ENCODE data around the gene CHL1.
"Not testable (repeated sequence)": the region's sequence is repeated elsewhere in the genome, so short reads cannot be mapped to it uniquely, and the experiment has no call there.

CHL1 gene

DNA sequence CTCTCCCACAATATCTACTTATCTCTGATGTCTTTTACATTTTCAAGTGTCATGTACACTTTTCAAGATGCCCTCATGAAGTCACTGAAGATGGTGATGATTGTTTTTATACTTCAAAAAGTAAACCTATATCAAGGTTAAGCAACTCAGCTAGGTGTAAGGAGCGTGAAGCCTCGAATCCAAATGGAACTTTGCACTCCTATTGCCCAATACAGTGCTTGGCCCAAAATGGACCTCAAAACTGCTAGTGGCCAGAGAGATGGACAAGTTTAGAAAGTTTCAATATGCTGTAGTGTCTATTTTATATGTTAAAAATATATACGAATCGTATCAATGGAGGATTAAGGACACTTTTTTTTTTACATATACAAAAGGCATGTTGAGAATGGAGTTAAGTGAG, 167.7 kb downstream of the CHL1 start:
- TF ChIP-seq EZH2 (optimal IDR thresholded peaks at IDR 0.05; ENCODE audit: low read depth, low read length) (no peak), EZH2phosphoT487 (IDR thresholded peaks at IDR 0.05; ENCODE audit: low read length) (no peak)
- TF ChIP-seq, protein P1, sequence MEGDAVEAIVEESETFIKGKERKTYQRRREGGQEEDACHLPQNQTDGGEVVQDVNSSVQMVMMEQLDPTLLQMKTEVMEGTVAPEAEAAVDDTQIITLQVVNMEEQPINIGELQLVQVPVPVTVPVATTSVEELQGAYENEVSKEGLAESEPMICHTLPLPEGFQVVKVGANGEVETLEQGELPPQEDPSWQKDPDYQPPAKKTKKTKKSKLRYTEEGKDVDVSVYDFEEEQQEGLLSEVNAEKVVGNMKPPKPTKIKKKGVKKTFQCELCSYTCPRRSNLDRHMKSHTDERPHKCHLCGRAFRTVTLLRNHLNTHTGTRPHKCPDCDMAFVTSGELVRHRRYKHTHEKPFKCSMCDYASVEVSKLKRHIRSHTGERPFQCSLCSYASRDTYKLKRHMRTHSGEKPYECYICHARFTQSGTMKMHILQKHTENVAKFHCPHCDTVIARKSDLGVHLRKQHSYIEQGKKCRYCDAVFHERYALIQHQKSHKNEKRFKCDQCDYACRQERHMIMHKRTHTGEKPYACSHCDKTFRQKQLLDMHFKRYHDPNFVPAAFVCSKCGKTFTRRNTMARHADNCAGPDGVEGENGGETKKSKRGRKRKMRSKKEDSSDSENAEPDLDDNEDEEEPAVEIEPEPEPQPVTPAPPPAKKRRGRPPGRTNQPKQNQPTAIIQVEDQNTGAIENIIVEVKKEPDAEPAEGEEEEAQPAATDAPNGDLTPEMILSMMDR (IDR thresholded peaks at IDR 0.05; ENCODE audit: low read length) = no peak

DNA sequence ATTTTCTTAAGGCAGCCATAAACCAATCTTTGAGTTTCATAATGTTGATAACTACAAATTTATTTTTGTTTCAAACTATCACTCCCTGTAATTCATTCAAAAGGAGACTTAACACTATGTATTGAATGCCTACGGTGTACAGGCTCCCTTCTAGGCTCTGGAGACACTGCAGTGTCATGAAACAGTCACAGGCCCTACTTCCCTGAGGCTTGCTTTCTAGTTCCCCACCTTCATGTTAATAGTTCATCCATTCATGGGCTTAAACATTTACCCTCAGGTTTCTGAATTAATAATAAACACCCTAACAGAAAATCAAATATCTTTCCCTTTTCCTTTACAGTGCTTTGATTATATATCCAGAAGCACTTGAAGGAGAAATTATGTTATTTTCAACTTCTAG, 168.7 kb downstream of the CHL1 start:
- H3K36me3 ChIP-seq (replicated peaks; ENCODE audit: insufficient read depth, low read length) = no peaks in the 10 kb centered on the region
- H3K27ac ChIP-seq (ENCODE audit: low read length) = no peak overlapping the region
- TF ChIP-seq EZH2phosphoT487 (IDR thresholded peaks at IDR 0.05; ENCODE audit: low read length) = no peak
- TF ChIP-seq EZH2 (optimal IDR thresholded peaks at IDR 0.05; ENCODE audit: low read depth, low read length) = no peak
- TF ChIP-seq, protein P1 (IDR thresholded peaks at IDR 0.05; ENCODE audit: low read length) = no peak
- H4K20me1 ChIP-seq (ENCODE audit: insufficient read depth, low read length) = no peaks in the 10 kb centered on the region
- no peaks in the 10 kb centered on the region for H3K9me2 ChIP-seq (replicated peaks; ENCODE audit: insufficient read depth, low read length)
- no peak for DNase-seq
- no peaks in the 10 kb centered on the region for H3K9me3 ChIP-seq (replicated peaks; ENCODE audit: insufficient read depth, low read length)
- H3K9ac ChIP-seq (ENCODE audit: low read length) = no peak overlapping the region
- no peak overlapping the region for H3K4me3 ChIP-seq (ENCODE audit: low read length)
- no peak overlapping the region for H2AFZ ChIP-seq (ENCODE audit: low read length)
- no peaks in the 10 kb centered on the region for H3F3A ChIP-seq (ENCODE audit: insufficient read depth, low read length)
- H3K4me2 ChIP-seq (ENCODE audit: low read depth, low read length) = no peak overlapping the region
- H3K79me2 ChIP-seq (ENCODE audit: low read length) = no peaks in the 10 kb centered on the region
- H3K27me3 ChIP-seq (replicated peaks; ENCODE audit: insufficient read depth, low read length) = no peaks in the 10 kb centered on the region
- no peaks in the 10 kb centered on the region for H3K4me1 ChIP-seq (ENCODE audit: low read length)

More for the DNA sequence above, 167.7 kb downstream of the CHL1 start:
- no peak overlapping the region for H3K4me2 ChIP-seq (ENCODE audit: low read depth, low read length)
- H3K79me2 ChIP-seq (ENCODE audit: low read length) = no peaks in the 10 kb centered on the region
- no peak overlapping the region for H3K4me3 ChIP-seq (ENCODE audit: low read length)
- H3K27me3 ChIP-seq (replicated peaks; ENCODE audit: insufficient read depth, low read length) = no peaks in the 10 kb centered on the region
- no peaks in the 10 kb centered on the region for H3K4me1 ChIP-seq (ENCODE audit: low read length)
- no peak for DNase-seq
- H2AFZ ChIP-seq (ENCODE audit: low read length) = no peak overlapping the region
- no peaks in the 10 kb centered on the region for H3K36me3 ChIP-seq (replicated peaks; ENCODE audit: insufficient read depth, low read length)
- H3K27ac ChIP-seq (ENCODE audit: low read length) = no peak overlapping the region
- H3K9ac ChIP-seq (ENCODE audit: low read length) = no peak overlapping the region
- no peaks in the 10 kb centered on the region for H3K9me3 ChIP-seq (replicated peaks; ENCODE audit: insufficient read depth, low read length)
- H4K20me1 ChIP-seq (ENCODE audit: insufficient read depth, low read length) = no peaks in the 10 kb centered on the region
- no peaks in the 10 kb centered on the region for H3F3A ChIP-seq (ENCODE audit: insufficient read depth, low read length)
- H3K9me2 ChIP-seq (replicated peaks; ENCODE audit: insufficient read depth, low read length) = no peaks in the 10 kb centered on the region

DNA sequence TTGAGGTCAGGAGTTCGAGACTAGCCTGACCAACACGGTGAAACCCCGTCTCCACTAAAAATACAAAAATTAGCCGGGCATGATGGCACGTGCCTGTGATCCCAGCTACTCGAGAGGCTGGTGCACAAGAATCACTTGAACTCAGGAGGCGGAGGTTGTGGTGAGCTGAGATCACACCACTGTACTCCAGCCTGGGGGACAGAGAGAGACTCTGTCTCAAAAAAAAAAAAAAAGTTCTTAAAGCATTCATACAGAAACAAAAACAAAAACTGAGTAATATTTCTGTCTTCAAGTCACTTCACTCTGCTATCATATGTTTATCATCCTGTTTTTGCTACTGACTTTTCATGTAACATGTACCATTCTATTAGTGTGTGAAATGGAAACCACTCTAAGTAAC, 169.7 kb downstream of the CHL1 start:
- not testable (repeated sequence) for H3K27me3 ChIP-seq (replicated peaks; ENCODE audit: insufficient read depth, low read length); H3K4me1 ChIP-seq (ENCODE audit: low read length); H3K36me3 ChIP-seq (replicated peaks; ENCODE audit: insufficient read depth, low read length); H3K9me3 ChIP-seq (replicated peaks; ENCODE audit: insufficient read depth, low read length); H3F3A ChIP-seq (ENCODE audit: insufficient read depth, low read length); H3K27ac ChIP-seq (ENCODE audit: low read length); H3K9me2 ChIP-seq (replicated peaks; ENCODE audit: insufficient read depth, low read length); H3K79me2 ChIP-seq (ENCODE audit: low read length); H4K20me1 ChIP-seq (ENCODE audit: insufficient read depth, low read length); H3K4me3 ChIP-seq (ENCODE audit: low read length); H3K4me2 ChIP-seq (ENCODE audit: low read depth, low read length); DNase-seq; H2AFZ ChIP-seq (ENCODE audit: low read length); H3K9ac ChIP-seq (ENCODE audit: low read length)

DNA sequence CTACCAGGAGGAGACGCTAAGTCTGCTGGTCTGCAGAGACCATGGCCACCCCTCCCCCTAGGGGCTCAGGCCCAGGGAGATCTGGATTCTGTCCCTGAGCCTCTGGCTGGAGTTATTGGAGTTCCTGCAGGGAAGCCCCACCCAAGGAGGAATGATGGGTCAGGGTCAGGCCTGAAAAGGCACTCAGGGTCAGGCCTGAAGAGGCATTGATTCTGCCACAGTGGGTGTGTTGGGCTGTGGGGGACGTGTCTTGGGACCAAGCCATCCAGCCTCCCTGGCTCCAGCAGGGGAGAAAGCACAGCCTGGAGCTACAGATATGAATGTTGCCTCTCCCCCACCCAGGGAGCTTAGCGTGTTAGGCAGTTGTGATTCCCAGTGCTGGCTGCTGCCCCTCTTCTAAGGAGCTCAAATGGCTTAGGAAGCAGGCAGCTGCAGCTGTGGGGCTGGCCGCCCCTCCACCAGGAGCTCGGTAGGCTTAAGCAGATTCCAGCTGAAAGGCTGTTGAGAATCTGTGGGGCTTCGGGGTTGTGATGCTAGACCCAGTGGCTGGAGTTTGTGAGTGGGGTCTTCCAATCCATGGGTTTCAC, 176.7 kb downstream of the CHL1 start:
- no peaks in the 10 kb centered on the region for H3K79me2 ChIP-seq (ENCODE audit: low read length)
- no peak overlapping the region for H3K4me3 ChIP-seq (ENCODE audit: low read length)
- H2AFZ ChIP-seq (ENCODE audit: low read length) = no peak overlapping the region
- no peaks in the 10 kb centered on the region for H3K9me3 ChIP-seq (replicated peaks; ENCODE audit: insufficient read depth, low read length)
- no peaks in the 10 kb centered on the region for H4K20me1 ChIP-seq (ENCODE audit: insufficient read depth, low read length)
- H3K27ac ChIP-seq (ENCODE audit: low read length) = no peak overlapping the region
- TF ChIP-seq, protein P1 (IDR thresholded peaks at IDR 0.05; ENCODE audit: low read length) = no peak
- TF ChIP-seq EZH2phosphoT487 (IDR thresholded peaks at IDR 0.05; ENCODE audit: low read length) = no peak
- DNase-seq = no peak
- no peaks in the 10 kb centered on the region for H3K9me2 ChIP-seq (replicated peaks; ENCODE audit: insufficient read depth, low read length)
- no peak overlapping the region for H3K4me2 ChIP-seq (ENCODE audit: low read depth, low read length)
- H3K9ac ChIP-seq (ENCODE audit: low read length) = no peak overlapping the region
- H3F3A ChIP-seq (ENCODE audit: insufficient read depth, low read length) = no peaks in the 10 kb centered on the region
- no peaks in the 10 kb centered on the region for H3K4me1 ChIP-seq (ENCODE audit: low read length)
- no peaks in the 10 kb centered on the region for H3K27me3 ChIP-seq (replicated peaks; ENCODE audit: insufficient read depth, low read length)
- no peaks in the 10 kb centered on the region for H3K36me3 ChIP-seq (replicated peaks; ENCODE audit: insufficient read depth, low read length)

Measured in MM.1S (cell line).